HepG2 (cell line): ENCODE results near the gene NDRG2. TPM values are rescaled to one million over a fixed set of nuclear protein-coding genes. Genes with fewer than 3 reads are reported as not detected.

Source experiments
- BRD4 ChIP-seq: sonication (generic); formaldehyde crosslinking; IDR thresholded peaks from 2 replicates; pipeline ENCODE4 v1.4.0; 2020; ENCODE audit warnings: missing genetic modification reagents
- DPF2 ChIP-seq: sonication (generic); formaldehyde crosslinking; IDR thresholded peaks from 2 replicates; pipeline ENCODE4 v1.4.0; 2020; ENCODE audit warnings: mild to moderate bottlenecking, low read depth, missing genetic modification reagents, borderline replicate concordance
- GPBP1L1 ChIP-seq: sonication (generic); formaldehyde crosslinking; IDR thresholded peaks from 2 replicates; pipeline ENCODE4 v1.5.0; 2020; ENCODE audit warnings: mild to moderate bottlenecking, missing genetic modification reagents
- KAT2B ChIP-seq: fragments of 150-350 bp; IDR thresholded peaks from 2 replicates; pipeline ENCODE4 v1.6.1; 2014; ENCODE audit warnings: low read depth, low read length, borderline replicate concordance
- KMT2A ChIP-seq: sonication (generic); formaldehyde crosslinking; IDR thresholded peaks from 2 replicates; pipeline ENCODE4 v1.4.0; 2020; ENCODE audit warnings: missing genetic modification reagents
- NCOA1 ChIP-seq: sonication (generic); formaldehyde crosslinking; IDR thresholded peaks from 2 replicates; pipeline ENCODE4 v1.9.0; 2021; ENCODE audit warnings: missing genetic modification reagents
- PLRG1 ChIP-seq: fragments of 450-650 bp; conservative IDR thresholded peaks from 2 replicates; pipeline ENCODE4 v1.6.1; 2016
- SIN3A ChIP-seq: IDR thresholded peaks from 2 replicates; pipeline ENCODE4 v1.6.1; 2011; ENCODE audit warnings: low read depth, mild to moderate bottlenecking, control low read depth, low read length, borderline replicate concordance
- ZFP36L1 ChIP-seq: sonication (generic); formaldehyde crosslinking; IDR thresholded peaks from 2 replicates; pipeline ENCODE4 v1.8.0; 2022; ENCODE audit warnings: mild to moderate bottlenecking, missing genetic modification reagents, moderate library complexity
- ZNF713 ChIP-seq: sonication (generic); formaldehyde crosslinking; IDR thresholded peaks from 2 replicates; pipeline ENCODE4 v1.4.0; 2020; ENCODE audit warnings: mild to moderate bottlenecking, missing genetic modification reagents
- ZNF776 ChIP-seq: sonication (generic); formaldehyde crosslinking; IDR thresholded peaks from 2 replicates; pipeline ENCODE4 v1.4.0; 2020; ENCODE audit warnings: mild to moderate bottlenecking, missing genetic modification reagents
- polyA plus RNA-seq, 8 experiments: library from polyadenylated mRNA; depleted of rRNA in 3 of 8; stranded (reverse) in 7 of 8; unstranded in 1 of 8; fragments of >200 nt; fragmentation: Illumina TruSeq in 4 of 8; extraction: Trizol in 4 of 8; gene quantifications; 2 replicates each; pipeline versions ENCODE4 v1.2.1 to v1.2.3, GENCODE V29; 2011 to 2016; ENCODE audit warnings: low read depth in 4 of 8, missing spikeins in 1 of 8, mixed read lengths in 1 of 8; ENCODE audit not compliant: insufficient read depth in 1 of 8
- total RNA-seq, 5 experiments: library from RNA; depleted of rRNA; stranded (reverse); fragments of >200 nt; fragmentation: Illumina TruSeq; extraction: Trizol; gene quantifications; 2 replicates each; pipeline ENCODE4 v1.2.3, GENCODE V29; 2016; ENCODE audit warnings: low read depth in 1 of 5
- TF ChIP-seq, protein P1 (sequence below): sonication (generic); formaldehyde crosslinking; IDR thresholded peaks from 2 replicates; pipeline ENCODE4 v1.4.0; 2020; ENCODE audit warnings: missing genetic modification reagents
- TF ChIP-seq, protein P2 (sequence below): sonication (generic); formaldehyde crosslinking; IDR thresholded peaks from 2 replicates; pipeline ENCODE4 v1.5.1; 2020; ENCODE audit warnings: missing genetic modification reagents, mild to moderate bottlenecking, borderline replicate concordance
- TF ChIP-seq, protein P3 (sequence below): sonication (generic); formaldehyde crosslinking; IDR thresholded peaks from 2 replicates; pipeline ENCODE4 v1.4.0; 2020; ENCODE audit warnings: mild to moderate bottlenecking, missing genetic modification reagents
- TF ChIP-seq, protein P4 (sequence below): sonication (generic); formaldehyde crosslinking; IDR thresholded peaks from 2 replicates; pipeline ENCODE4 v1.4.0; 2020; ENCODE audit warnings: missing genetic modification reagents, mild to moderate bottlenecking, borderline replicate concordance
- TF ChIP-seq, protein P5 (sequence below): sonication (generic); formaldehyde crosslinking; IDR thresholded peaks from 2 replicates; pipeline ENCODE4 v1.5.0; 2020; ENCODE audit warnings: missing genetic modification reagents

Gene NDRG2
- total and polyA plus RNA-seq, 2 of the 13 experiments (the other 11 are each of a cell fraction or from before 2014, with no cell fraction given) = 27.2 to 189 TPM

- TF ChIP-seq, protein P1, sequence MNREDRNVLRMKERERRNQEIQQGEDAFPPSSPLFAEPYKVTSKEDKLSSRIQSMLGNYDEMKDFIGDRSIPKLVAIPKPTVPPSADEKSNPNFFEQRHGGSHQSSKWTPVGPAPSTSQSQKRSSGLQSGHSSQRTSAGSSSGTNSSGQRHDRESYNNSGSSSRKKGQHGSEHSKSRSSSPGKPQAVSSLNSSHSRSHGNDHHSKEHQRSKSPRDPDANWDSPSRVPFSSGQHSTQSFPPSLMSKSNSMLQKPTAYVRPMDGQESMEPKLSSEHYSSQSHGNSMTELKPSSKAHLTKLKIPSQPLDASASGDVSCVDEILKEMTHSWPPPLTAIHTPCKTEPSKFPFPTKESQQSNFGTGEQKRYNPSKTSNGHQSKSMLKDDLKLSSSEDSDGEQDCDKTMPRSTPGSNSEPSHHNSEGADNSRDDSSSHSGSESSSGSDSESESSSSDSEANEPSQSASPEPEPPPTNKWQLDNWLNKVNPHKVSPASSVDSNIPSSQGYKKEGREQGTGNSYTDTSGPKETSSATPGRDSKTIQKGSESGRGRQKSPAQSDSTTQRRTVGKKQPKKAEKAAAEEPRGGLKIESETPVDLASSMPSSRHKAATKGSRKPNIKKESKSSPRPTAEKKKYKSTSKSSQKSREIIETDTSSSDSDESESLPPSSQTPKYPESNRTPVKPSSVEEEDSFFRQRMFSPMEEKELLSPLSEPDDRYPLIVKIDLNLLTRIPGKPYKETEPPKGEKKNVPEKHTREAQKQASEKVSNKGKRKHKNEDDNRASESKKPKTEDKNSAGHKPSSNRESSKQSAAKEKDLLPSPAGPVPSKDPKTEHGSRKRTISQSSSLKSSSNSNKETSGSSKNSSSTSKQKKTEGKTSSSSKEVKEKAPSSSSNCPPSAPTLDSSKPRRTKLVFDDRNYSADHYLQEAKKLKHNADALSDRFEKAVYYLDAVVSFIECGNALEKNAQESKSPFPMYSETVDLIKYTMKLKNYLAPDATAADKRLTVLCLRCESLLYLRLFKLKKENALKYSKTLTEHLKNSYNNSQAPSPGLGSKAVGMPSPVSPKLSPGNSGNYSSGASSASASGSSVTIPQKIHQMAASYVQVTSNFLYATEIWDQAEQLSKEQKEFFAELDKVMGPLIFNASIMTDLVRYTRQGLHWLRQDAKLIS (CRISPR knock-in tag) = no peak
- TF ChIP-seq, protein P2, sequence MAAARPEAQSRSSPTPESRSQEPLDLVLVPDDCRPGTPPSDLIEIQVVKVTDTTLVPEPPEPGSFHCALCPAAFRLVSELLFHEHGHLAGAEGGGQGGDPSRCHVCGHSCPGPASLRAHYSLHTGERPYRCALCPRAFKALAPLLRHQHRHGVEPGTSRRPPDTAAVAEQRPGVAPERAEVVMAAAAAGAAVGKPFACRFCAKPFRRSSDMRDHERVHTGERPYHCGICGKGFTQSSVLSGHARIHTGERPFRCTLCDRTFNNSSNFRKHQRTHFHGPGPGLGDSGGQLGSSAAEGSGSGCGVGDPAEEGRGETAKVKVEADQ (CRISPR knock-in tag) = peak; percentile 86; the same call in 1 of the 2 replicates
- TF ChIP-seq GPBP1L1 (no peak), NCOA1 (peak; percentile 91), DPF2 (CRISPR knock-in tag) (no peak), SIN3A (peak; percentile 71; the same call in 1 of the 2 replicates), ZFP36L1 (CRISPR knock-in tag) (peak; percentile 53; the same call in 1 of the 2 replicates), PLRG1 (no peak), ZNF776 (CRISPR knock-in tag) (no peak), ZNF713 (CRISPR knock-in tag) (0 out of 2 replicates have a peak, but pooled peaks have one; percentile 23), BRD4 (CRISPR knock-in tag) (no peak), KMT2A (0 out of 2 replicates have a peak, but pooled peaks have one; percentile 47), KAT2B (no peak)
- TF ChIP-seq, protein P3, sequence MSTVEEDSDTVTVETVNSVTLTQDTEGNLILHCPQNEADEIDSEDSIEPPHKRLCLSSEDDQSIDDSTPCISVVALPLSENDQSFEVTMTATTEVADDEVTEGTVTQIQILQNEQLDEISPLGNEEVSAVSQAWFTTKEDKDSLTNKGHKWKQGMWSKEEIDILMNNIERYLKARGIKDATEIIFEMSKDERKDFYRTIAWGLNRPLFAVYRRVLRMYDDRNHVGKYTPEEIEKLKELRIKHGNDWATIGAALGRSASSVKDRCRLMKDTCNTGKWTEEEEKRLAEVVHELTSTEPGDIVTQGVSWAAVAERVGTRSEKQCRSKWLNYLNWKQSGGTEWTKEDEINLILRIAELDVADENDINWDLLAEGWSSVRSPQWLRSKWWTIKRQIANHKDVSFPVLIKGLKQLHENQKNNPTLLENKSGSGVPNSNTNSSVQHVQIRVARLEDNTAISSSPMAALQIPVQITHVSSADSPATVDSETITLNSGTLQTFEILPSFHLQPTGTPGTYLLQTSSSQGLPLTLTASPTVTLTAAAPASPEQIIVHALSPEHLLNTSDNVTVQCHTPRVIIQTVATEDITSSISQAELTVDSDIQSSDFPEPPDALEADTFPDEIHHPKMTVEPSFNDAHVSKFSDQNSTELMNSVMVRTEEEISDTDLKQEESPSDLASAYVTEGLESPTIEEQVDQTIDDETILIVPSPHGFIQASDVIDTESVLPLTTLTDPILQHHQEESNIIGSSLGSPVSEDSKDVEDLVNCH (CRISPR knock-in tag) = no peak
- TF ChIP-seq, protein P4, sequence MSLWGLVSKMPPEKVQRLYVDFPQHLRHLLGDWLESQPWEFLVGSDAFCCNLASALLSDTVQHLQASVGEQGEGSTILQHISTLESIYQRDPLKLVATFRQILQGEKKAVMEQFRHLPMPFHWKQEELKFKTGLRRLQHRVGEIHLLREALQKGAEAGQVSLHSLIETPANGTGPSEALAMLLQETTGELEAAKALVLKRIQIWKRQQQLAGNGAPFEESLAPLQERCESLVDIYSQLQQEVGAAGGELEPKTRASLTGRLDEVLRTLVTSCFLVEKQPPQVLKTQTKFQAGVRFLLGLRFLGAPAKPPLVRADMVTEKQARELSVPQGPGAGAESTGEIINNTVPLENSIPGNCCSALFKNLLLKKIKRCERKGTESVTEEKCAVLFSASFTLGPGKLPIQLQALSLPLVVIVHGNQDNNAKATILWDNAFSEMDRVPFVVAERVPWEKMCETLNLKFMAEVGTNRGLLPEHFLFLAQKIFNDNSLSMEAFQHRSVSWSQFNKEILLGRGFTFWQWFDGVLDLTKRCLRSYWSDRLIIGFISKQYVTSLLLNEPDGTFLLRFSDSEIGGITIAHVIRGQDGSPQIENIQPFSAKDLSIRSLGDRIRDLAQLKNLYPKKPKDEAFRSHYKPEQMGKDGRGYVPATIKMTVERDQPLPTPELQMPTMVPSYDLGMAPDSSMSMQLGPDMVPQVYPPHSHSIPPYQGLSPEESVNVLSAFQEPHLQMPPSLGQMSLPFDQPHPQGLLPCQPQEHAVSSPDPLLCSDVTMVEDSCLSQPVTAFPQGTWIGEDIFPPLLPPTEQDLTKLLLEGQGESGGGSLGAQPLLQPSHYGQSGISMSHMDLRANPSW (CRISPR knock-in tag) = peak; percentile 50; the same call in 1 of the 2 replicates
- TF ChIP-seq, protein P5, sequence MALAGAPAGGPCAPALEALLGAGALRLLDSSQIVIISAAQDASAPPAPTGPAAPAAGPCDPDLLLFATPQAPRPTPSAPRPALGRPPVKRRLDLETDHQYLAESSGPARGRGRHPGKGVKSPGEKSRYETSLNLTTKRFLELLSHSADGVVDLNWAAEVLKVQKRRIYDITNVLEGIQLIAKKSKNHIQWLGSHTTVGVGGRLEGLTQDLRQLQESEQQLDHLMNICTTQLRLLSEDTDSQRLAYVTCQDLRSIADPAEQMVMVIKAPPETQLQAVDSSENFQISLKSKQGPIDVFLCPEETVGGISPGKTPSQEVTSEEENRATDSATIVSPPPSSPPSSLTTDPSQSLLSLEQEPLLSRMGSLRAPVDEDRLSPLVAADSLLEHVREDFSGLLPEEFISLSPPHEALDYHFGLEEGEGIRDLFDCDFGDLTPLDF (CRISPR knock-in tag) = peak; percentile 71; the same call in 1 of the 2 replicates
Observed at GRCh38 chr14:20989787-20990600, 34.9 kb downstream of the NDRG2 start, which contains the start of gene METTL17 (continued).
